HepG2 (cell line): ENCODE results near the gene POLDIP3. TPM values are rescaled to one million over a fixed set of nuclear protein-coding genes. Genes with fewer than 3 reads are reported as not detected.

Source experiments
- ATAD3A ChIP-seq: sonication (generic); formaldehyde crosslinking; IDR thresholded peaks from 2 replicates; pipeline ENCODE4 v1.4.0; 2020; ENCODE audit warnings: missing genetic modification reagents
- CHD4 ChIP-seq: fragments of 200-600 bp; sonication (generic); IDR thresholded peaks from 2 replicates; pipeline ENCODE4 v1.7.0; 2017; ENCODE audit warnings: mild to moderate bottlenecking, low read length, borderline replicate concordance
- FLYWCH1 ChIP-seq: sonication (generic); formaldehyde crosslinking; IDR thresholded peaks from 2 replicates; pipeline ENCODE4 v1.8.1; 2023; ENCODE audit warnings: mild to moderate bottlenecking, missing genetic modification reagents
- GMEB1 ChIP-seq: sonication (generic); formaldehyde crosslinking; IDR thresholded peaks from 2 replicates; pipeline ENCODE4 v1.5.1; 2020; ENCODE audit warnings: missing genetic modification reagents, mild to moderate bottlenecking, borderline replicate concordance
- GMEB2 ChIP-seq: IDR thresholded peaks from 2 replicates; pipeline ENCODE4 v1.6.1; 2016; ENCODE audit warnings: missing biosample characterization, missing genetic modification reagents, low read depth
- HNF1B ChIP-seq: sonication (generic); formaldehyde crosslinking; IDR thresholded peaks from 2 replicates; pipeline ENCODE4 v1.5.1; 2020; ENCODE audit warnings: mild to moderate bottlenecking, moderate library complexity, missing genetic modification reagents
- HOXA5 ChIP-seq: sonication (generic); formaldehyde crosslinking; IDR thresholded peaks from 2 replicates; pipeline ENCODE4 v1.4.0; 2020; ENCODE audit warnings: missing genetic modification reagents
- MAX ChIP-seq: IDR thresholded peaks from 2 replicates; pipeline ENCODE4 v1.6.1; 2012; ENCODE audit warnings: inconsistent platforms
- PLRG1 ChIP-seq: fragments of 450-650 bp; conservative IDR thresholded peaks from 2 replicates; pipeline ENCODE4 v1.6.1; 2016
- POLR2G ChIP-seq: fragments of 200-400 bp; formaldehyde crosslinking; IDR thresholded peaks from 2 replicates; pipeline ENCODE4 v1.6.1; 2018; ENCODE audit warnings: mild to moderate bottlenecking, low read depth, low read length, moderate library complexity
- TCF7L2 ChIP-seq: IDR thresholded peaks from 2 replicates; pipeline ENCODE4 v1.6.1; 2011; ENCODE audit warnings: mild to moderate bottlenecking, low read depth, low read length, moderate library complexity
- TEAD3 ChIP-seq: optimal IDR thresholded peaks from 2 replicates; pipeline ENCODE3; 2016; ENCODE audit warnings: borderline replicate concordance
- TRIM22 ChIP-seq: fragments of 450-650 bp; IDR thresholded peaks from 2 replicates; pipeline ENCODE4 v1.6.1; 2017
- ZHX1 ChIP-seq: sonication (generic); formaldehyde crosslinking; IDR thresholded peaks from 2 replicates; pipeline ENCODE4 v1.8.1; 2022; ENCODE audit warnings: low read depth, mild to moderate bottlenecking, missing genetic modification reagents
- ZNF136 ChIP-seq: sonication (generic); formaldehyde crosslinking; IDR thresholded peaks from 2 replicates; pipeline ENCODE4 v1.8.1; 2022; ENCODE audit warnings: low read depth, mild to moderate bottlenecking, moderate library complexity, missing genetic modification reagents
- ZNF225 ChIP-seq: sonication (generic); formaldehyde crosslinking; IDR thresholded peaks from 2 replicates; pipeline ENCODE4 v1.4.0; 2020; ENCODE audit warnings: mild to moderate bottlenecking, missing genetic modification reagents
- ZNF230 ChIP-seq: sonication (generic); formaldehyde crosslinking; IDR thresholded peaks from 2 replicates; pipeline ENCODE4 v1.4.0; 2020; ENCODE audit warnings: mild to moderate bottlenecking, missing genetic modification reagents
- ZNF275 ChIP-seq: sonication (generic); formaldehyde crosslinking; IDR thresholded peaks from 2 replicates; pipeline ENCODE4 v1.8.0; 2022; ENCODE audit warnings: missing genetic modification reagents, mild to moderate bottlenecking, inconsistent platforms, borderline replicate concordance
- ZNF598 ChIP-seq: sonication (generic); formaldehyde crosslinking; IDR thresholded peaks from 2 replicates; pipeline ENCODE4 v1.5.1; 2020; ENCODE audit warnings: mild to moderate bottlenecking, missing genetic modification reagents, borderline replicate concordance
- polyA plus RNA-seq, 8 experiments: library from polyadenylated mRNA; depleted of rRNA in 3 of 8; stranded (reverse) in 7 of 8; unstranded in 1 of 8; fragments of >200 nt; fragmentation: Illumina TruSeq in 4 of 8; extraction: Trizol in 4 of 8; gene quantifications; 2 replicates each; pipeline versions ENCODE4 v1.2.1 to v1.2.3, GENCODE V29; 2011 to 2016; ENCODE audit warnings: low read depth in 4 of 8, missing spikeins in 1 of 8, mixed read lengths in 1 of 8; ENCODE audit not compliant: insufficient read depth in 1 of 8
- total RNA-seq, 5 experiments: library from RNA; depleted of rRNA; stranded (reverse); fragments of >200 nt; fragmentation: Illumina TruSeq; extraction: Trizol; gene quantifications; 2 replicates each; pipeline ENCODE4 v1.2.3, GENCODE V29; 2016; ENCODE audit warnings: low read depth in 1 of 5

POLDIP3 gene
- total and polyA plus RNA-seq, 2 of the 13 experiments (the other 11 are each of a cell fraction or from before 2014, with no cell fraction given), result 45.8 to 47.4 TPM

- TF ChIP-seq HOXA5 (CRISPR knock-in tag) (no peak), GMEB2 (no peak), TRIM22 (no peak), GMEB1 (CRISPR knock-in tag) (peak; percentile 29; the same call in 1 of the 2 replicates), MAX (peak; percentile 91), PLRG1 (no peak), FLYWCH1 (no peak), HNF1B (peak; percentile 75), ZNF598 (CRISPR knock-in tag) (0 out of 2 replicates have a peak, but pooled peaks have one; percentile 32), ZNF230 (CRISPR knock-in tag) (0 out of 2 replicates have a peak, but pooled peaks have one; percentile 44), ZHX1 (0 out of 2 replicates have a peak, but pooled peaks have one; percentile 39), ZNF275 (CRISPR knock-in tag) (no peak), TCF7L2 (no peak), CHD4 (0 out of 2 replicates have a peak, but pooled peaks have one; percentile 13), TEAD3 (CRISPR knock-in tag) (peak; percentile 49), POLR2G (no peak), ZNF225 (no peak), ZNF136 (CRISPR knock-in tag) (no peak), ATAD3A (CRISPR knock-in tag) (no peak)
These were observed 12.7 kb downstream of the POLDIP3 start (continued) for GRCh38 chr22:42601879-42602465.
